Measurements from ENCODE around the gene FAM234B.

FAM234B gene

GRCh38 chr12:13000925-13001774 lies 43.0 kb upstream of the FAM234B start:
- H3K4me3 ChIP-seq (ENCODE audit: low read depth in 1 of 5, low read length in 5 of 5): peak overlapping the region; percentile 76 to 86 (median 77)
- H3K27ac ChIP-seq (ENCODE audit: low read depth, low read length): peak overlapping the region; percentile 90
- no peaks in the 10 kb centered on the region for H3K9me3 ChIP-seq (ENCODE audit: control insufficient read depth in 5 of 5, low read length in 5 of 5)
- H3K36me3 ChIP-seq (ENCODE audit: control insufficient read depth in 5 of 5, insufficient read depth in 5 of 5, low read length in 5 of 5): no peaks in the 10 kb centered on the region
- H3K27me3 ChIP-seq (ENCODE audit: control insufficient read depth in 5 of 5, insufficient read depth in 4 of 5, low read length in 5 of 5): no peaks in the 10 kb centered on the region
- H3K4me1 ChIP-seq (ENCODE audit: control insufficient read depth in 5 of 5, insufficient read depth in 5 of 5, low read length in 5 of 5): peaks cover 2 to 65% (median 49%) of the 10 kb centered on the region in 5 donors
- peak overlapping the region; percentile 61 to 78 (median 72) for H3K9ac ChIP-seq (ENCODE audit: low read length in 5 of 5)

- H3K27ac ChIP-seq (ENCODE audit: low read depth, low read length): peak overlapping the region; percentile 90
- H3K9me3 ChIP-seq (ENCODE audit: control insufficient read depth in 5 of 5, low read length in 5 of 5): no peaks in the 10 kb centered on the region
- no peaks in the 10 kb centered on the region for H3K27me3 ChIP-seq (ENCODE audit: control insufficient read depth in 5 of 5, insufficient read depth in 4 of 5, low read length in 5 of 5)
- no peaks in the 10 kb centered on the region for H3K36me3 ChIP-seq (ENCODE audit: control insufficient read depth in 5 of 5, insufficient read depth in 5 of 5, low read length in 5 of 5)
- H3K4me3 ChIP-seq (ENCODE audit: low read depth in 1 of 5, low read length in 5 of 5): peak overlapping the region; percentile 42 to 86 (median 77)
- peak overlapping the region in 4 of 5 donors; percentile 61 to 78 (median 74) for H3K9ac ChIP-seq (ENCODE audit: low read length in 5 of 5)
- peaks cover 2 to 61% (median 49%) of the 10 kb centered on the region in 5 donors for H3K4me1 ChIP-seq (ENCODE audit: control insufficient read depth in 5 of 5, insufficient read depth in 5 of 5, low read length in 5 of 5)
These were observed 42.5 kb upstream of the FAM234B start for GRCh38 chr12:13001775-13002040.

GRCh38 chr12:13002301-13003097 lies 41.7 kb upstream of the FAM234B start:
- Histone ChIP-seq H3K9me3 (ENCODE audit: control insufficient read depth in 5 of 5, low read length in 5 of 5) (no peaks in the 10 kb centered on the region), H3K4me1 (ENCODE audit: control insufficient read depth in 5 of 5, insufficient read depth in 5 of 5, low read length in 5 of 5) (peaks cover 2 to 53% (median 42%) of the 10 kb centered on the region in 5 donors), H3K36me3 (ENCODE audit: control insufficient read depth in 5 of 5, insufficient read depth in 5 of 5, low read length in 5 of 5) (no peaks in the 10 kb centered on the region), H3K4me3 (ENCODE audit: low read depth in 1 of 5, low read length in 5 of 5) (peak overlapping the region in 3 of 5 donors; percentile 76 to 86 (median 82)), H3K27ac (ENCODE audit: low read depth, low read length) (no peak overlapping the region), H3K27me3 (ENCODE audit: control insufficient read depth in 5 of 5, insufficient read depth in 4 of 5, low read length in 5 of 5) (no peaks in the 10 kb centered on the region), H3K9ac (ENCODE audit: low read length in 5 of 5) (no peak overlapping the region)

GRCh38 chr12:13004361-13004760 lies 39.8 kb upstream of the FAM234B start:
- H3K36me3 ChIP-seq (ENCODE audit: control insufficient read depth in 5 of 5, insufficient read depth in 5 of 5, low read length in 5 of 5): no peaks in the 10 kb centered on the region
- no peaks in the 10 kb centered on the region for H3K9me3 ChIP-seq (ENCODE audit: control insufficient read depth in 5 of 5, low read length in 5 of 5)
- no peak overlapping the region for H3K9ac ChIP-seq (ENCODE audit: low read length in 5 of 5)
- H3K27me3 ChIP-seq (ENCODE audit: control insufficient read depth in 5 of 5, insufficient read depth in 4 of 5, low read length in 5 of 5): no peaks in the 10 kb centered on the region
- H3K4me1 ChIP-seq (ENCODE audit: control insufficient read depth in 5 of 5, insufficient read depth in 5 of 5, low read length in 5 of 5): peaks cover 2 to 35% (median 23%) of the 10 kb centered on the region in 5 donors
- no peak overlapping the region for H3K27ac ChIP-seq (ENCODE audit: low read depth, low read length)
- no peak overlapping the region for H3K4me3 ChIP-seq (ENCODE audit: low read depth in 1 of 5, low read length in 5 of 5)

- Histone ChIP-seq H3K4me1 (ENCODE audit: control insufficient read depth in 5 of 5, insufficient read depth in 5 of 5, low read length in 5 of 5) (peaks cover 2 to 29% (median 19%) of the 10 kb centered on the region in 5 donors), H3K36me3 (ENCODE audit: control insufficient read depth in 5 of 5, insufficient read depth in 5 of 5, low read length in 5 of 5) (no peaks in the 10 kb centered on the region), H3K4me3 (ENCODE audit: low read depth in 1 of 5, low read length in 5 of 5) (no peak overlapping the region), H3K9me3 (ENCODE audit: control insufficient read depth in 5 of 5, low read length in 5 of 5) (no peaks in the 10 kb centered on the region), H3K9ac (ENCODE audit: low read length in 5 of 5) (no peak overlapping the region), H3K27ac (ENCODE audit: low read depth, low read length) (no peak overlapping the region), H3K27me3 (ENCODE audit: control insufficient read depth in 5 of 5, insufficient read depth in 4 of 5, low read length in 5 of 5) (no peaks in the 10 kb centered on the region)
These were observed 39.2 kb upstream of the FAM234B start for GRCh38 chr12:13004986-13005385.

GRCh38 chr12:13005649-13006048 lies 38.5 kb upstream of the FAM234B start:
- no peaks in the 10 kb centered on the region for H3K27me3 ChIP-seq (ENCODE audit: control insufficient read depth in 5 of 5, insufficient read depth in 4 of 5, low read length in 5 of 5)
- H3K9ac ChIP-seq (ENCODE audit: low read length in 5 of 5): no peak overlapping the region
- H3K27ac ChIP-seq (ENCODE audit: low read depth, low read length): no peak overlapping the region
- no peaks in the 10 kb centered on the region for H3K36me3 ChIP-seq (ENCODE audit: control insufficient read depth in 5 of 5, insufficient read depth in 5 of 5, low read length in 5 of 5)
- no peaks in the 10 kb centered on the region for H3K9me3 ChIP-seq (ENCODE audit: control insufficient read depth in 5 of 5, low read length in 5 of 5)
- H3K4me1 ChIP-seq (ENCODE audit: control insufficient read depth in 5 of 5, insufficient read depth in 5 of 5, low read length in 5 of 5): peaks cover 2 to 25% (median 18%) of the 10 kb centered on the region in 5 donors
- H3K4me3 ChIP-seq (ENCODE audit: low read depth in 1 of 5, low read length in 5 of 5): no peak overlapping the region

- Histone ChIP-seq H3K36me3 (ENCODE audit: control insufficient read depth in 5 of 5, insufficient read depth in 5 of 5, low read length in 5 of 5) (no peaks in the 10 kb centered on the region), H3K9me3 (ENCODE audit: control insufficient read depth in 5 of 5, low read length in 5 of 5) (no peaks in the 10 kb centered on the region), H3K9ac (ENCODE audit: low read length in 5 of 5) (no peak overlapping the region), H3K27ac (ENCODE audit: low read depth, low read length) (no peak overlapping the region), H3K4me3 (ENCODE audit: low read depth in 1 of 5, low read length in 5 of 5) (no peak overlapping the region), H3K27me3 (ENCODE audit: control insufficient read depth in 5 of 5, insufficient read depth in 4 of 5, low read length in 5 of 5) (no peaks in the 10 kb centered on the region), H3K4me1 (ENCODE audit: control insufficient read depth in 5 of 5, insufficient read depth in 5 of 5, low read length in 5 of 5) (peaks cover 0 to 9% (median 8%) of the 10 kb centered on the region in 5 donors)
These were observed 36.5 kb upstream of the FAM234B start for GRCh38 chr12:13007496-13008233.

- Histone ChIP-seq H3K27ac (ENCODE audit: low read depth, low read length) (no peak overlapping the region), H3K27me3 (ENCODE audit: control insufficient read depth in 5 of 5, insufficient read depth in 4 of 5, low read length in 5 of 5) (no peaks in the 10 kb centered on the region), H3K9ac (ENCODE audit: low read length in 5 of 5) (no peak overlapping the region), H3K4me1 (ENCODE audit: control insufficient read depth in 5 of 5, insufficient read depth in 5 of 5, low read length in 5 of 5) (peaks cover 0 to 11% (median 4%) of the 10 kb centered on the region in 5 donors), H3K4me3 (ENCODE audit: low read depth in 1 of 5, low read length in 5 of 5) (no peak overlapping the region), H3K36me3 (ENCODE audit: control insufficient read depth in 5 of 5, insufficient read depth in 5 of 5, low read length in 5 of 5) (no peaks in the 10 kb centered on the region), H3K9me3 (ENCODE audit: control insufficient read depth in 5 of 5, low read length in 5 of 5) (no peaks in the 10 kb centered on the region)
These were observed 35.3 kb upstream of the FAM234B start for GRCh38 chr12:13008741-13009380.

GRCh38 chr12:13011098-13011497 lies 33.1 kb upstream of the FAM234B start:
- H3K4me3 ChIP-seq (ENCODE audit: low read depth in 1 of 5, low read length in 5 of 5): no peak overlapping the region
- no peak overlapping the region for H3K9ac ChIP-seq (ENCODE audit: low read length in 5 of 5)
- H3K27me3 ChIP-seq (ENCODE audit: control insufficient read depth in 5 of 5, insufficient read depth in 4 of 5, low read length in 5 of 5): no peaks in the 10 kb centered on the region
- peaks cover 0 to 2% (median 0%) of the 10 kb centered on the region in 5 donors for H3K4me1 ChIP-seq (ENCODE audit: control insufficient read depth in 5 of 5, insufficient read depth in 5 of 5, low read length in 5 of 5)
- H3K9me3 ChIP-seq (ENCODE audit: control insufficient read depth in 5 of 5, low read length in 5 of 5): no peaks in the 10 kb centered on the region
- no peak overlapping the region for H3K27ac ChIP-seq (ENCODE audit: low read depth, low read length)
- H3K36me3 ChIP-seq (ENCODE audit: control insufficient read depth in 5 of 5, insufficient read depth in 5 of 5, low read length in 5 of 5): no peaks in the 10 kb centered on the region

Data from subcutaneous abdominal adipose tissue (tissue), 5 donors.